ENCODE measurements around the gene OPTC.
A peak's percentile ranks its signal among the peaks of the same experiment; 100 is the strongest.
"Not testable (repeated sequence)": the region's sequence is repeated elsewhere in the genome, so short reads cannot be mapped to it uniquely, and the experiment has no call there.

The OPTC gene

DNA sequence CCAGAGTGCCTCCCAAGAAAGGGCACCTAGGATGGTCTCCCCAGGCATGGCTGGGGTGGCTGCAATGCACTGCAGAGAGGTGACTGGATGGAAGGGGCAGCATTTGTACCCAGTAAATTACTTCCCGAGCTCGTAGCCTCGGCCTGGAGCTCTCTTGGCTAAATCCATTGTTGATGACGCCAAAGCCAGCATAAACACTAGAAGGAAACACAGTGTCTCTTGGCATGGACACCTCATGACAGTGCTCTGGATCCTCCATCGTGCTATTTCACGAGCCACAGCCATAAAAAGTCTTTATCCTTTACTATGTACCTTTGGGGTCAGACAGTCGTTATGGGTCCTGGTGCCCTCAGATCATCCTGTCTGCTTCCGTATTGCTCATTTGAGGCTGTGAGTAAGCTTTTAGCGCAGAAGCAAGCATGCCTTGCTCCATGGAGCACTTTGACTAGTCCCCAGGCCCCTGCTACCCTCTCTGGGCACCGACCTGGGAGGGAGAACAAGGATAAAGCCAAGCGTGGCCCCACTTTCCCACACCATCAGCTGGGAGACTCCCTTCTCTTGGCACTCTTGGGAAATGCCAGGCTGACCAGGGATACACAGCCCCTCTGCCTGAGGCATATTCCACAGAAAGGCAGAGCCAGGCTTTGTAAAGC, 28.7 kb upstream of the OPTC start:
- DNase-seq (ENCODE audit: low read depth in 2 of 2), result no peak

DNA sequence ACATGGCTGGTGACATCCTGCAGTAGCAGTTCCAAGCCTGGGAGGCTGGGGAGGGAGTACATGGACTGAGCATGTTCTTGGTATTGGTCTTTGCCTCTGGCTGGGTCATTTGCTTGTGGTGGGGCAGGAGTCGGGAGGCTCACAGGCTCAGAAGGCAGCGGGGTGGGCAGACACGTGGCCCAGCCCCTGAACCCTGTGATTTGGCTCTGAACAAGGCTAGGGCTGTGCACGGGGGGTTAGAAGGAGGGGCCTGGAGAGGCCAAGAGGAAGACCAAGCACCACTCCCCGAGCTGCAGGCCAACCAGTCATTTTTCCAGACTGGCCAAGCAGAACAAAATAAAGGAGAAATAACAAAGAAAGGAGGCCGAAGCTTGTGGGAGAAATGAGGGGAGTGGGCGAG, 28.0 kb upstream of the OPTC start:
- no peak for DNase-seq (ENCODE audit: low read depth in 2 of 2)

DNA sequence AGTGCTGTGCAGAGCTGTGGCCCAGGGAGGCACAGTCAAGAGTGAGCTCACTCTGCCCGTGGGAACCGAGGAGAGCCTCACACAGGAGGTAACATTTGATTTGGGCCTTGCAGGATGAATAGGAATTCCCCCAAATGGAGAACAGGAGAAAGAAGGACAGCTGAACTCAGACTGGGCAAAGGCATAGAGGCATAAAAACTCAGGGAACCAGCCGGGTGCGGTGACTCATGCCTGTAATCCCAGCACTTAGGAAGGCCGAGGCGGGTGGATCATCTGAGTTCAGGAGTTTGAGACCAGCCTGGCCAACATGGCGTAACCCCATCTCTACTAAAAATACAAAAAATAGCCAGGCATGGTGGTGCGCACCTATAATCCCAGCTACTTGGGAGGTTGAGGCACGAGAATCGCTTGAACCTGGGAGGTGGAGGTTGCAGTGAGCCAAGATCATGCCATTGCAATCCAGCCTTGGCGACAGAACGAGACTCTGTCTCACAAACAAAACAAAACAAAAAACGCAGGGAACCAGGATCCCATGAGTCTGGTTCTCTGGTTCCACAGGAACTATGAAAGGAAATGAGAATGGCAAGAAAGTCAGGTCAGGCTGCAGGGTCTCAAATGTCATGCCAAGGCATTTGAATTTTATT, 26.9 kb upstream of the OPTC start:
- not testable (repeated sequence) for DNase-seq (ENCODE audit: low read depth in 2 of 2)

DNA sequence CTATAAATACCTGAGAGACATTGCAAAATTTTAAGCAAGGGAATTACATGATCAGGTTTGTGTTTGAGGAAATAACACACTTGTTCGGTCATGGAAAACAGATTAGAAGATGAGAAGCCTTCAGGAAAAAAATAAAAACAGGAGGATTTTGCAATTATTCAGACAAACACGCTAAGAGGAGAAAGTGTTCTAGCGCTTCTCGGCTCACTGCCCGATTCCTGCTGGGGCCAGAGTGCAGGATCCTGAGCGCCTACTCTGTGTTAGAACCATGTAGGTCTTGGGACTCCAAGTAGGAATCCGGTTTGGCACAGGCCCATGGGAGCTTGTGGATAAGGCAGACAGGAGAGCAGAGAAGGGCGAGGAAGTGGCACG, 26.4 kb upstream of the OPTC start:
- DNase-seq (ENCODE audit: low read depth in 2 of 2), result no peak

DNA sequence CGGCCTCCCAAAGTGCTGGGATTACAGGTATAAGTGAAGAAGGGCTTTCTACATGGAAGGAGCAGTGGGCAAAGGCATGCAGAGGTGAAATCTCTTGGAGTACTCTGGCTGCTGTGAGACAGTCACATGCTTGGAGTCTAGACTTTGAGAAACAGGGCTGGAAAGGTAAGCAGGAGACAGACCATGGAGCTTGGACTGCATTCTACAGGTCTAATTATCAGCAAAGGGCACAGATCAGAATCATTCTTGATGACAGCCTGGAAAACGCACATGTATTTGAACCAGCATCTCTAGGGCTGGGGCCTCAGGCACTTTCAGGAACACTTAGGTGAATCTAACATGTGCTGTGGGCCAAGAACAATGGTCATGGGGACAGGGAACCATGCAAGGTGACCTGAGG, 25.6 kb upstream of the OPTC start:
- DNase-seq (ENCODE audit: low read depth in 2 of 2), result no peak

DNA sequence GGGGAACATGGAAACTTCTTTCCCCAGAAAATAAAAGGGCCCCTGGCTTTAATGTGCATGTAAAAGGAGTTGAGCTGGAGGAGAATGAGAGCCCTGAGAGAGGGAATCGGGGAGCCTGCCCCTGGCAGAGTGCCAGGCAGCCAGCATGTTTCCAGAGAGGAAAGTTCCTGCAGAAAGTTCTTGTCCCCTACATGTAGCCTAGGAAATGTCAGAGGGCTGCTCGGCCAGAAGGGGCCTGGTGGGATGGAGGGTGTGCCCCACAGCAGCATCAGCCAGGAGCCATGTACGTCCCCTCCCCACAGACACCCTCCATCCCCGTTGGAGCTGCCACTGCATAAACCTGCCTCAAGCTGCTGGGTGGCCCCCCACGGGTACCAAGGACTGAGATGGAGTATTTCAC, 23.7 kb upstream of the OPTC start:
- no peak for DNase-seq (ENCODE audit: low read depth in 2 of 2)

DNA sequence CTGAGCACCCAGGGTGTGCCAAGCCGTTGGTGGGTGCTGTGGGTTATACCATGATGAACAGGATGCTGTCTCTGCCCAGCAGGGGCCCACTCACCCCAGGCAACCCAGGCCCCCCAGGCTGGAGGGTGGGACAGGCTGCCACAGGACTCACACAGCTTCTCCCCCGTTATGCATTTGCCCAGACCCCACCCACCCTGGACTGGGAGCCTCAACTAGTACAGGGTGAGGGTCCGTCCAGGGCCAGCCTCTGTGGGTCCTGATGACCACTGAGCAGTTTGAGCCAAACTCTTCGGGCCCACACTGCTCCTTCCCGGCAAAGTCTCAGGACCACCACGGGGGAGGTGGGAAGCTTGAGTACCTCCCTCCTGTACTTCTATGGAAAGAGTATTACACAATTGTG, 22.1 kb upstream of the OPTC start:
- no peak for DNase-seq (ENCODE audit: low read depth in 2 of 2)

DNA sequence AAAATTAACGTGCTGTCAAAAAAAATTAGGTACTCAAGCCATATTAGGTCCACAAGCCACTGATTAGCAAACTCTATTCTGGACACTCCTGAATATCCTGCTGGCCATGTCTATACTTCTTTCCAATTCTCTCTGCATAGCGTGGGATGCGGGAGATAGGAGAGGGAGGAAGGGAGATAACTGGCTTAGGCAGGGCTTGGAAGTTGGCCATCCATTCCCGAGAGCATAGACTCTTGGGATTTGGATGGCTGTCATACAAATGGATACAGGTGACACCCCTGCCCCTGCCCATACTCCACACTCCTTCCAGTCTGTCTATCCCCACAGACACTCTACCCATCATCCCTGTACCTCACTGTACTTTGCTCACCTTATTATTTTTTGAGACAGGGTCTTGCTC, 20.7 kb upstream of the OPTC start:
- no peak for DNase-seq (ENCODE audit: low read depth in 2 of 2)

DNA sequence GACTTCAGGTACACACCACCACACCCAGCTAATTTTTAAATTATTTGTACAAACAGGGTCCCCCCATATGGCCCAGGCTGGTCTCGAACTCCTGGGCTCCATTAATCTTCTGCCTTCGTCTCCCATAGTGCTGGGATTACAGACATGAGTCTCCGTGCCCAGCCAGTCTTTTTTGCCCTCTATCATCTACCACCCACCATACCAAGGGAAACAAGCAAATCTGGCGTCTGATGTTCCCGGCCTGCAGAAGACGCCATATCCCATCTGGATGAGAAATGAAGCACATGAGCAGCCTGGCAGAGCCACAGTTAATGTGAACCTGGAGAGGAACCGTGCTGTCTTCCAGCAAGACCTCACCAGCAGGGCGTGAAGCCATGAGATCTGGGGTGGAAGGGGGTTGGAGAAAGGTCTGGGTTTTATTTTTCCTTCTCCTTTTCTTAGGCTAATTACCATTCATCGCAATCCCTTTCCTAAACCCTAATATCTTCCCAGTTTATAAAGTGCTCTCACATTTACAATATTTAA, 20.1 kb upstream of the OPTC start:
- no peak for DNase-seq (ENCODE audit: low read depth in 2 of 2)

DNA sequence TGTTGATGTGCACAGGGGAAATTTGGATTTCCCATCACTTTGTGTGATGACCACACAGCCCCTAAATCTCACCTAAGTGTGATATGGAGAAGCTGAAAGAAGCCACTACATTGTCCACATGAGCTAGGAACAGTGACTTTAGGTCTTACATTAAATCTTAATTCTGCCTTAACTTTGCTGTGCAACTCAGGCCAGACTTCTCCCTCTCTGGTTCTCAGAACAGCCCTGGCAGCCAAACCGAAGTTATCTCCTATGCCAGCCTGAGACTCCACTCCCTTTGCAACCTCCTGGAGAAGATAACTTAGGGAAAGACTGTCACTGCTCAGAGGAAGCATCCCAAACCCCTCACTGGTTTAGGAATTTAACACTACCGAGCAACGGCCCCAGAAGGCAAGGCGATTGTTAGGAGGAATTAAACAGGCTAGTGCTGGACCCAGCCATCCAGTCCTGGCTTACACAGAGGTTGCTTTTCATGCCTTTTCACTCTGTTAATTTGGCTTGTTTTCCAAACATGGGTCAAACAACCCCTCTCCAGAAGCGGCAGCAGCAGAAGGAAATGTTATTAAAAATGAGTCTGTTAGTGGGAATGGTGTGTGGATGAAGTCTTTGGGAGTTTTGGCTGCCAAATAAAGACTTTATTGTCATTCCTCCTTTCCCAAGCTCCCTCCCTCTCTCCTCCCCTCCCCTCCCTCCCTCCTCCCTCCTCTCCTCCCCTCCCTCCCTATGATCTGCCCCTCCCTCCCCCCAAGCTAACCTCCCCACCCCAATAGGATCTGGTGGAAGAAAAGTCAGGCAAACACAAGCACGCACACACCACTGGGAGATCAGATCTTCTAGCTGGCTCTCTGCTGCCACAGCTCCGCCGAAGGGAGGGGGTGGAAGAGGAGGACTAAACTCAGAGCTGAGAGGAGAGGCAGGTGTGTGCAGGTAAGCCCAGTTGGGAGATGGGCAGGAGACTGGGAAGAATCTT, 18.7 kb upstream of the OPTC start, which contains the start of gene PRELP:
TSS of gene PRELP (plus strand) at position 795 of the 970 bp plus-strand sequence. CDS start 7,379 bp downstream, outside the sequence.
- no peak for DNase-seq (ENCODE audit: low read depth in 2 of 2)

DNA sequence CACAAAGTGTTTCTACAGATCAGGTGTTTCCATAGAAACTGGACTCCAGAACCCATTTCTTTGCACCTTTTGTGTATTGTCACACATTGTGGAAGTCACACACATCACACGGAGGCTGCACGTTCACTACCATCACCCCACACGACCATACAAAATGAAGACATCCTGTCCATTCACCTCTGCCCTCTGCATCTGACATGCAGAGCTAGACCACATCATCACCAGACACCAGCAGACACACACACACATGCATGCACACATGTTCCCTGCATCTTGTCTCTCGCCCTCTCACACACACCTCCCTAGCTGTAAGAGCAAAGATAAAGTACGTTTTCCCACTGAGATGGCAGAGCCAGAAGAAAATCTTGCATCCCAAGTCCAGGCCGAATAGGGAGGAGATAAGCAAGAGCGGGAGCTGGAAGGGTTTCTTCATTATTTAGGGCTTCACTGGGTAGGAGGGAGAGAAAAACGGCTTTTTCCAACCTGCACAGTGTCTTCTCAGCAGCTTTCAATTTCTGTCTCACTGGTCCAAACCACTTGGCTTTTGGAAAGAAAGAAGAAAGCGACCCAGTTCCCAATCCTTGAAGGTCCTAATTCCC, 17.6 kb upstream of the OPTC start:
- no peak for DNase-seq (ENCODE audit: low read depth in 2 of 2)

DNA sequence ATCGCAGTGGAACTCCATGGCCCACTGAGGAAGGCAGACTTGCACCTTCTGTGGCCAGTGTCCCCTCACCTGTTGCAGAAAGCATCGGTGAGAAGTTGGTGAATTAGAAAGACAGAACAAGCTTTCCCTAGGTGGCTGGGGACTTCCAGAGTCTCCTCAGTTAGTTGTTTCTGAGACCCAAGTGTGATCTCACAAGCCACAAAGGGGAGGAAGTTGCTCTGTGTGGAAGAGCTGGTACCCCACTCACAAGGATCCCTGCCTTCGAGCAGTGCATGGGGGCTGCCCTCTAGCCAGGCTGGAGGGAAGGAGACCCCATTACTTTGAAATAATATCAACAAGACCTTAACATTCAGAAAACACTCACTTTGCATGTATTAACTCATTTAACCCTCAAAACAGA, 16.2 kb upstream of the OPTC start:
- no peak for DNase-seq (ENCODE audit: low read depth in 2 of 2)

DNA sequence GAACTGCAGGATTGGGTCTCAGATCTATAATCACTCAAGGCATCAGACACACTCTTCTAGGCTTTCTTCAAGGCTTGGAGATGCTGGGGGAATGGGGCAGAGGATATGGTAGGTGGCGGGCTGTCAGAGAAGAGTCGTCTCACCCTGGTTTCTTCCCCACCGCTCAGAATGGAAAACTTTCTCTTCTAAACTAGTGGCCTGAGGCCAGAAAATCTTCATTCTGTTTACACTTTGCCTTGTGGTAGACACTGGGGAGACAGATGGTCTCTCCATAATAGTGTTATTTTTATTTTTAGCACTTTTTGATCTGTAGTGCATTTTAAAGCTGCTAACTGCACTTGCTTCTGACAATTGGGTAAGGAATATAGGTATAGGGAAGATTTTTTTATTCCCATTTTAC, 15.7 kb upstream of the OPTC start:
- DNase-seq (ENCODE audit: low read depth in 2 of 2), result no peak

DNA sequence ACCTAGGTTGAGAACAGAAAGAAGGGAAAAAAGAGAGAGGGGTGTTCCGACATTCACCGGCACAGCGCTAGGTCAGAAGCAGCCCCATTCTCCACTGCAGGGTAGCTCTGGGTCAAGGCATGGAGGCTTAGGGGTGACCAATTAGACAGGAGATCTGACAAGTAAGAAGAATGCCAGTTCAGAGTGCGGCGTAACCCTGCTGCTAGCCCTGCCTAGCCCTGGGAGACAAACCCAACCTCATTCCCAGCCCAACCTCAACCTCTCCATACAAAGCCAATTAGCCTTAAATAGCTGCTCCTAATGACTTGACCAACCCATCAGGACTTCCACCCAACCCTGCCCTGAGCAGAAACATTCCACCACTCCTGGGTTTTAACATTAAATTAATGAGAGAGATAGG, 15.0 kb upstream of the OPTC start:
- no peak for DNase-seq (ENCODE audit: low read depth in 2 of 2)

DNA sequence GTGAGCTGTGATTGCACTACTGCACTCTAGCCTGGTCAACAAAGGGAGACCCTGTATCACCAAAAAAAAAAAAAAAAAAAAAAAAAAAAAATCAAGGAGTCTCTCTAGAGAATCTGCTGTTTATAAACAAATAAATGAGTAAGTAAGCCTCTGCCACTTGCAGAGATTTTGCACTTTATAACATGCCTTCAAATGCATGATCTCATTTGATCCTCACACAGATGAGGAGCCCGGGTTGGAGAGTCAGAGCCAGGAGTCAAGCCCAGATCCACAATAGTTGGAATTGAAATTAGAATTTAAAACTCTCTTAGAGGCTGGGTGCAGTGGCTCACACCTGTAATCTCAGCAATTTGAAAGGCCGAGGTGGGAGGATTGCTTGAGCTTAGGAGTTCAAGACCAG, 14.3 kb upstream of the OPTC start:
- no peak for DNase-seq (ENCODE audit: low read depth in 2 of 2)

DNA sequence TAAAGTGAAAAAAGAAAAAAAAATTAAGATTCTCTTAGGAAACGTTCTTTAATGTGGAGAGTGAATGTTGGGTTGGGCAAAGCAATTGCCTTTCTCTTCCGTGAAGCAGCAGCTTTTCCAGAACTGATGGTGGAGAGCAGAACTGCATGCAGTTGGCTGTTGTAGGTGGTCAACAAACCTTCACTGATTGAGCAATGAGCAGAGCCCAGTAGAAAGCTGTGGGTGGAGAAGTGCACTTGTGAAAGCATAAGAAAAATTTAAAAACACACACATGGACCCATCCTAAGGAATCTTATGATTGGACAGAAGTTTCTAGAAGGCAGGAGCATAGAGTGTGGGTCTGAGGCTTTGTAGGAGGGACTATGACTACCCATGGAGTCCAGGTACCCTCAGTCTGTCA, 13.9 kb upstream of the OPTC start:
- DNase-seq (ENCODE audit: low read depth in 2 of 2), result no peak

DNA sequence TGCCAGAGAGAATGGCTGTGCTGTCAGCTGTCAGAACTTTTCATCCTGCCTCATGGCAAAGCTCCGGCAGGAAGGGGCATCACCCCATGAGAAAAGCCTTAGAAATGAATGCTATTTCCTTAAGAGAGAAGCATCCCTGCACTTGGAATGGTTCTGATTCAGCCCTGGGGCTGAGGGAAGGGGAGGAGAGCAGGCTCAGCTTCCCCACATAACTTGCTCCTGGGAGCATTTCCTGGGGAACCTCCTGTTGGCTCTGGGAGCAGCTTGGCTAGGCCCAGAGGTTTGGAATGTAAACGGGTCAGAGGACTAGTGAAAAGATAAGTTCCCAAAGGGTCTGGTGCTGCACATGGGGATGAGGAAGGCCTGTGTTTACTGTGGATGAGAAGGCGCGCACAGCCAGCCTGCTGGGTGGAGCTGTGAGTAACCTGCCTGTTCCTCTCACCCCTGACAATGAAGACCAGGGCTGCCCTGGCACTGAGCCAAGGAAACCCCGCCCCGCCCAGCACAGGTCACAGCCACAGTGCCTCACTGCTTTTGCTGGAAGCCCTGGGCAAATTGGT, 13.3 kb upstream of the OPTC start:
- peak; percentile 13 to 43 for DNase-seq (ENCODE audit: low read depth in 2 of 2)

DNA sequence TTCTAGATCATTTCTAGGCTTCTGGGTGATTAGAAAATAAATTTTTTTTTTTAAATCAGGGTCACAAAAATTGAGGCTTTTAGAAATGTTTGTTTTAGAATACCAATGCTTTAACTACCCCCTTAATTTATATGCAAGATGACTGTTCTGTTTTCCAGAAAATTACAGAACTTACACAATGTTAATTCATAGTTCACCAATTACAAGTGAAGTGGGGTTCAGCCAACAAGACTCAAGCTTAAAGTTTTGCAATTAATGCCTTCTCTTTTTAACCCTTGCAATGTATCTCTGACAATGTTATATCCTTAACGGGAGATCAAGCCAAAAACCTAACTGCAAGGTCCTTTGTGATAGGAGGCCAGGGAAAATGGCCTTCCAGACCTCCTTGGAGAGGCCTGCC, 12.8 kb upstream of the OPTC start:
- no peak for DNase-seq (ENCODE audit: low read depth in 2 of 2)

DNA sequence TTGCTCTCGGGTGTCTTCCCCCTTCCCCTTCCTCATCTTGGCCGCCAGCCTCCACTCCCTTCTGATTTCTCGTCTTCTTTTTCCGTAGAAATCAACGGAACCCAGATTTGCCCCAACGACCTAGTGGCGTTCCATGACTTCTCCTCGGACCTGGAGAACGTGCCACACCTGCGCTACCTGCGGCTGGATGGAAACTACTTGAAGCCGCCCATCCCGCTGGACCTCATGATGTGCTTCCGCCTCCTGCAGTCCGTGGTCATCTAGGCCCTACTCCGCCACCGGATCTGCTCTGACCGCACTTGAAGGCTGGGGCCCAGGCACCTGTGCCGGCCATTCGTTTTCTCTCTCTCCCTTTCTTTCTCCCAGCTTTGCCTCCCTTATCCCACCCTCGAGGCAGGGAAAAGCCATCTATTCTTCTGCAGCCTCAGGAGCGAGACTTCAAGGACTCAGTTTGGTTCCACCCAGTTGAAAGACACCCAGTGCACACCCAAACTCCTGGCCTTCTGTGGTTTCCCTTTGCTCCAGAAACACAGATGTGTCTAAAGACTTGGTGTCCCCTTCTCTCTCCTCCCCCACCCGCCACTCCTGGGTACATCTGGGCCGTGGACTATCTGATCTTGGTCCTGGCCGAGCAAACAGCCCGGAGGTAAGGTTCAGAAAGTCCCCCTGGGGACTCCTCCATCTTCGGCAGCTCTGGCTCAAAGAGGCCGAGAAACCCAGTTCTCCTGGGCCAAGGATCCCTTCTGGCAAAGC, 7.2 kb upstream of the OPTC start:
- no peak for DNase-seq (ENCODE audit: low read depth in 2 of 2)

DNA sequence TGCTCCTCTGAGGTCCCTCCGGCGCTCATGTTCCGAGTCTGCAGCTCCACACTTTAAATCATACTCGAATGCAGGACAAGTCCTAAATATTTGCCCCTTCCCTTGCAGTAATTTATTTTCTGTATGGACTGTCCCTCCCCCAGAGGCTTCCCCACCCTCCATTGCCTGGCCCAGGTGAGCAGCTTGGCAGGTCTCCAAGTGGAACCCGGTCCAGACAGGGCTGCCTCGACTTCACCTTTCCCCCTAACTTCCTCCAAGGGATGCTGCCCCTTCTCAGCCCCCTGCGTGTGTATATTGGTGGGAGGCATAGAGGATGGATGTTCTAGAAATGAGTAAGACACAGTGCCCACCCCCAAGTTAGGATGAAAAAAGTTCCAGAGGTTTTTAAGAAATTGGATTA, 5.4 kb upstream of the OPTC start:
- DNase-seq (ENCODE audit: low read depth in 2 of 2), result no peak

DNA sequence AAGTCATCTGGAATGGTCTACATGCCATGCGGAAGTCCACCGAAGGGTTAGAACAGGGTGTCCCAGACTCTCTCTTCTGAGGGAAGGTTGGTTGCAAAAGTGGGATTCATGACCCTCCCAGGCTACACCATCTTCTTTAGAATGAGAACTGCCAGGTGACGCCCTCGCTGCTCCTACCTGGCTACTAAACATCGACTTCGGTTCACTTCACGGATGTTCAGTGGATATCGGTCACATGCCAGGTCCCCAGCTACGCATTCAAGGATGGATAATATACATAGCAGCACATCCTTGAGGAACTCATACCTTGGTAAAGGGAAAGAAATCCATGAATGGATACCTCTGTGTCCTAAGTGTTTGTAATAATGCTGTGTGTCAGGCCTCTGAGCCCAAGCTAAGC, 3.3 kb upstream of the OPTC start:
- no peak for DNase-seq (ENCODE audit: low read depth in 2 of 2)
